ENCODE results near the gene GTF2F1.

GRCh38 chr19:6413291-6413690, 20.3 kb upstream of the GTF2F1 start:
- TF ChIP-seq CTCF (IDR thresholded peaks at IDR 0.05) (no peak), POLR2A (IDR thresholded peaks at IDR 0.05) (no peak)

All from thyroid gland (tissue), 4 donors.